GM21390 (cell line): Measurements from ENCODE around the gene TIMM44.

Source experiments
- ATAC-seq: cut with Tn5 transposase; IDR thresholded peaks from one replicate; pipeline ENCODE4 v1.9.1; 2021; ENCODE audit not compliant: unreplicated experiment

The TIMM44 gene

DNA sequence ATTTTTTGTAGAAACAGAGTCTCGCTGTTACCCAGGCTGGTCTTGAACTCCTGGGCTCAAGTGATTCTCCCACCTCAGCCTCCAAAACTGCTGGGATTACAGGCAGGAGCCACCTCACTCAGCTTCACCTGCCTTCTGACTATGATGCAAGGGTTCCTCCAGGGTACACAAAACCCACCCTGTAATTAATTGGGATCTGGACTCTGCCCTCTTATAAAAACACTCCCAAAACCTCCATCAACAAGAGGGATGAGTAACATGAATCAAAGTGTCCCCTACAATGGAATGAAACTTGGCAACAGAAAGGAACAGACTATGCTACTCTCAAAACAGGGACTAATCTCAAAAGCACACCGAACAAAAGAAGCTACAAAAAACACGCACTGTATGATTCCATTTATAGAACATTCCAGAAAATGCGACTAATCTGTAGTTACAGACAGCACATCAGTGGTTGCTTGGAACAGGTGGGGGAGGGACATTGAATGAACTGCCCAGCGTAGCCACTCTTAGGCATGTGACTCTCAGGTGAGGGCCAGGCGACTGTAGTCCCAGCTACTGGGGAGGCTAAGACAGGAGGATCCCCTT is 66.1 kb downstream of the TIMM44 start:
- no peak for ATAC-seq
